Caki2 (cell line): ENCODE data around the gene CMA1. TPM values are rescaled to one million over a fixed set of nuclear protein-coding genes. Genes with fewer than 3 reads are reported as not detected.
"Not testable (repeated sequence)": the region's sequence is repeated elsewhere in the genome, so short reads cannot be mapped to it uniquely, and the experiment has no call there.

ENCODE experiments used
- DNase-seq: peaks from one replicate; pipeline ENCODE4 v3.0.0-alpha.2; 2015; ENCODE audit warnings: low read depth
- in situ Hi-C: cut with HindIII; loops from 2 replicates; pipeline ENCODE4 v1.10.0; 2016; ENCODE audit warnings: low sequenced_read_pairs, low pct_unique_long_range_greater_than_20kb, mixed read lengths
- total RNA-seq: library from RNA; depleted of rRNA; stranded (reverse); fragments of >200 nt; shearing (Covaris generic); gene quantifications from 2 replicates; pipeline ENCODE4 v1.2.3, GENCODE V29; 2014; ENCODE audit warnings: low replicate concordance; rRNA removed

The CMA1 gene
- total RNA-seq, result not detected in 2 replicates

DNA sequence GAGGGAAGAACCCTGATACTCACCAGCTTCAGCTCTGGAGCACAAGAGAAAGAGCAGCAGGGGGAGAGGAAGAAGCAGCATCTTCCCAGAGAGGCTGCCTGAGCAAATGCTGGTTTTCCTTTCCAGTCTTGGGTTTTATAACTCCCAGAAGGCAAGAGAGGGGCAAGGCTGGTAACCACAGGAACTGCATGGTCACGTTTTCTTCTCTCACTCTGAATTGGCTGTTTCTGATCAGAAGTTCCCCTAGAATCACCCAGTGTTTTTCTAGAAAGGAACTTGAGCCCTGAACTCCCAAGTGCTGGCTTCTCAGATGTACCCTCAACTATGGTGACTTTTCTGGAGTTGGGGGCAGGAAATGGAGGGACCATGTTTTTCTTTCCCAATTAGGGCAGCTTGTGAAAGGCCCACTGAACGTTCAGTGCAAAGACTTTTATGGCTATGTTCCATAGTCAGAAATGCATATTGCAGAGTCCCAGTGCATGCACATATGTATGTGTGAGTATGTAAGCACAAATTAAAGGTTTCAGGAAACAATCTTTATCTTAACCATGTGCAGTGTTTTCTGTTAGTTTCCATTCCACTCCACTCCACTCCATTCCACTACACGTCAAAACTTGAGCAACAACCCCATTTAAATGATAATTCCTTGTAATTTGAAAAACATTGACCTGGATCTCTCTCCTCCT is at the start of gene CMA1:
CMA1 (minus strand) TSS at position 111 of the 686 bp plus-strand sequence; CDS start at position 81, 30 bp downstream.
- DNase-seq, result no peak
- in situ Hi-C loops, result no loop called here

- DNase-seq, result peak; percentile 27
- in situ Hi-C loops, result no loop called here
Measured at GRCh38 chr14:24556756-24557155, 48.7 kb upstream of the CMA1 start.

DNA sequence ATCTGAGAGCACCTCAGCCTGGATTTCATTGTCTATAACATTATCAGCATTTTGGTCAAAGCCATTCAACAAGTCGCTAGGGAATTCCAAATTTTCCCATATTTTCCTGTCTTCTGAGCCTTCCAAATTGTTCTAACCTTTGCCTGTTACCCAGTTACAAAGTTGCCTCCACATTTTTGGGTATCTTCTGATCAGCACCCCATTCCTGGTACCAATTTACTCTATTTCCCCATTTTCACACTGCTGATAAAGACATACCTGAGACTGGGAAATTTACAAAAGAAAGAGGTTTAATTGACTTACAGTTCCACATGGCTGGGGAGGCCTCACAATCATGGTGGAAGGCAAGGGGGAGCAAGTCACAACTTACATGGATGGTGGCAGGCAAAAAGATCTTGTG is 41.0 kb upstream of the CMA1 start:
- DNase-seq, in situ Hi-C loops: not testable (repeated sequence)

GRCh38 chr14:24542346-24542936 is 34.4 kb upstream of the CMA1 start:
- in situ Hi-C loops, result no loop called here
- DNase-seq, result no peak

- DNase-seq, result no peak
- in situ Hi-C loops, result no loop called here
Measured at GRCh38 chr14:24535737-24536136, 27.7 kb upstream of the CMA1 start.

GRCh38 chr14:24534286-24534685 is 26.2 kb upstream of the CMA1 start:
- in situ Hi-C loops, result no loop called here
- DNase-seq, result no peak

DNA sequence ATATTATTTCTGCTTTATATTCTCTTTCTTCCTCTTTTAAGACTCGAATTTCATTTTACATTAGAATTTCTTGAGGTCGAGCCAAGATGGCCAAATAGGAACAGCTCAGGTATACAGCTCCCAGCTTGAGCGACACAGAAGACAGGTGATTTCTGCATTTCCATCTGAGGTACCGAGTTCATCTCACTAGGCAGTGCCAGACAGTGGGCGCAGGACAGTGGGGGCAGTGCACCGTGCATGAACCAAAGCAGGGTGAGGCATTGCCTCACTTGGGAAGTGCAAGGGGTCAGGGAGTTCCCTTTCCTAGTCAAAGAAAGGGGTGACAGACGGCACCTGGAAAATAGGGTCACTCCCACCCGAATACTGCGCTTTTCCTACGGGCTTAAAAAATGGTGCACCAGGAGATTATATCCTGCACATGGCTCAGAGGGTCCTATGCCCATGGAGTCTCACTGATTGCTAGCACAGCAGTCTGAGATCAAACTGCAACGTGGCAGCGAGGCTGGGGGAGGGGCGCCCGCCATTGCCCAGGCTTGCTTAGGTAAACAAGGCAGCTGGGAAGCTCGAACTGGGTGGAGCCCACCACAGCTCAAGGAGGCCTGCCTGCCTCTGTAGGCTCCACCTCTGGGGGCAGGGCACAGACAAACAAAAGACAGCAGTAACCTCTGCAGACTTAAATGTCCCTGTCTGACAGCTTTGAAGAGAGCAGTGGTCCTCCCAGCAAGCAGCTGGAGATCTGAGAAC is 18.0 kb upstream of the CMA1 start:
- in situ Hi-C loops, DNase-seq: not testable (repeated sequence)

DNA sequence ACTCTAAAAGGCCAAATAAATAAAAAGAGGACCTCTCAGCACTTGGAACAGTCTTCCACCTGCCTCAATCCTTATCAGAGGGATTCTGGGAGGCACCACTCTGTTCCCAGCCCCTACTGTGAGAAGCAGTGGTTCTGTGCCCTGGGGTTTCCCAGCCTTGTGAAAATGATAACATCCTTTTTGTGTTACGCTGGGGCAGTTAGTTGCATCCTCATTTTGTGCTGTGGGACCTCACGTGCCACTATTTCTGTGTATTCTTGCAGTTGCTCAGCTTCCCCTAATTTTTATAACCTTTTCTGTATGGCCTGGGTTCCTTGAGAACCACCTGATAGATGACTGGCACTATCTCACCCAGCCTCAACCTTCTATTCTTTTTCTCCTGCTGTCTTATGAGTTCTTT is 10.8 kb upstream of the CMA1 start:
- in situ Hi-C loops, result no loop called here
- DNase-seq, result no peak

DNA sequence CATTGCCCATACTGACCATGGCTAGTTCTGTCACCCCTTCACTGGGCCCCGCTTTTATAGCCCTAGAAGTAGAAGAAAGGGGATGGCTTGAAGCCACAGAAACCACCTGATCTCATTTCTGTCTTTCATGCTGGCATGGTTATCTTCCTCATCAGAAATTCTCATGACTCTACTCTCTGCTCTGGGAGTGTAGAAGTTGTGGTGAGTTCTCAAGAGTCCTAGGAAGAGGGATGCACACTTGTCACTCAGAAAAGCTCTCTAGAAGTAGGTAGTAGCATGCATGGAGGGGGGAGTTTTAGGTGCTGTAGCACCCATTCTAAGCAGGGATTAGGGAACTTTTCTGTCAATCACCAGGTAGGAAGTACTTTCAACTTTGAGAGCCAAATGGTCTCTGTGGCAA is 6.1 kb upstream of the CMA1 start:
- DNase-seq, result no peak
- in situ Hi-C loops, result no loop called here

- peak; percentile 2 for DNase-seq
- in situ Hi-C loops, result no loop called here
Measured at GRCh38 chr14:24513009-24513408, 4.9 kb upstream of the CMA1 start.

DNA sequence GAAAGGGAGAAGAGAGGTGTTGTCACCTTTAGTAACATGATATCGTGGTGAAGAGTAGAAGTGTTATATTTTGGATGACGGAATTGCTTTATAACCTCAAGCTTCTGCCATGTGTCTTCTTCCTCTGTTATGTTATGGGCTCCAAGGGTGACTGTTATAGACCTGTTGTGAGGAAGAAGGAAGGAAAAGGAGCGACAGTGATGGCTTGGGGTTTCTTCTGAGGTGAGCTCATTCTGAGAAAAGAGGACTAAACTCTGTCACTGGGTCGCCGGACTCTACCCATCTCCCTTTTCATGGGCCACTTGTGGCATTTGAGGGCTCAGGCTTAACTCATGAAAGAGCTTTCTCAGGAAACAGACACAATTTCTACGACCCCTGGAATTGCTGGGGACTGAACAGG is 1.6 kb downstream of the CMA1 start:
- in situ Hi-C loops, result no loop called here
- no peak for DNase-seq

- in situ Hi-C loops, result no loop called here
- no peak for DNase-seq
Measured at GRCh38 chr14:24504425-24504950, 3.6 kb downstream of the CMA1 start.

DNA sequence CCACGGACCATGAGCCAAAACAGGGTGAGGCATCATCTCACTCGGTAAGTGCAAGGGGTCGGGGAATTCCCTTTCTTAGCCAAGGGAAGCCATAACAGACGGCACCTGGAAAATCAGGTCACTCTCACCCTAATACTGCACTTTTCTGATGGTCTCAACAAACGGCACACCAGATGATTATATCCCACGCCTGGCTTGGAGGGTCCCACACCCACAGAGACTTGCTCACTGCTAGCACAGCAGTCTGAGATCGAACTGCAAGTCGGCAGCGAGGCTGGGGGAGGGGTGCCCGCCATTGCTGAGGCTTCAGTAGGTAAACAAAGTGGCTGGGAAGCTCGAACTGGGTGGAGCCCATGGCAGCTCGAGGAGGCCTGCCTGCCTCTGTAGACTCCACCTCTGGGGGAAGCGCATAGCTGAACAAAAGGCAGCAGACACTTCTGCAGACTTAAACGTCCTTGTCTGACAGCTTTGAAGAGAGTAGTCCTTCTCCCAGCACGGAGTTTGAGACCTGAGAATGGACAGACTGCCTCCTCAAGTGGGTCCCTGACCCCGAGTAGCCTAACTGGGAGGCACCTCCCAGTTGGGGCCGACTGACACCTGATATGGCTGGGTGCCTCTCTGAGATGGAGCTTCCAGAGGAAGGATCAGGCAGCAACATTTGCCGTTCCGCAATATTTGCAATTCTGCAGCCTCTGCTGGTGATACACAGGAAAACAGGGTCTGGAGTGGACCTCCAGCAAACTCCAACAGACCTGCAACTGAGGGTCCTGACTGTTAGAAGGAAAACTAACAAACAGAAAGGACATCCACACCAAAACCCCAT is 16.3 kb downstream of the CMA1 start:
- DNase-seq, in situ Hi-C loops: not testable (repeated sequence)

- DNase-seq, result no peak
- in situ Hi-C loops, result no loop called here
Measured at GRCh38 chr14:24483604-24484252, 24.3 kb downstream of the CMA1 start.

- in situ Hi-C loops, DNase-seq: not testable (repeated sequence)
Measured at GRCh38 chr14:24482699-24483303, 25.3 kb downstream of the CMA1 start.

DNA sequence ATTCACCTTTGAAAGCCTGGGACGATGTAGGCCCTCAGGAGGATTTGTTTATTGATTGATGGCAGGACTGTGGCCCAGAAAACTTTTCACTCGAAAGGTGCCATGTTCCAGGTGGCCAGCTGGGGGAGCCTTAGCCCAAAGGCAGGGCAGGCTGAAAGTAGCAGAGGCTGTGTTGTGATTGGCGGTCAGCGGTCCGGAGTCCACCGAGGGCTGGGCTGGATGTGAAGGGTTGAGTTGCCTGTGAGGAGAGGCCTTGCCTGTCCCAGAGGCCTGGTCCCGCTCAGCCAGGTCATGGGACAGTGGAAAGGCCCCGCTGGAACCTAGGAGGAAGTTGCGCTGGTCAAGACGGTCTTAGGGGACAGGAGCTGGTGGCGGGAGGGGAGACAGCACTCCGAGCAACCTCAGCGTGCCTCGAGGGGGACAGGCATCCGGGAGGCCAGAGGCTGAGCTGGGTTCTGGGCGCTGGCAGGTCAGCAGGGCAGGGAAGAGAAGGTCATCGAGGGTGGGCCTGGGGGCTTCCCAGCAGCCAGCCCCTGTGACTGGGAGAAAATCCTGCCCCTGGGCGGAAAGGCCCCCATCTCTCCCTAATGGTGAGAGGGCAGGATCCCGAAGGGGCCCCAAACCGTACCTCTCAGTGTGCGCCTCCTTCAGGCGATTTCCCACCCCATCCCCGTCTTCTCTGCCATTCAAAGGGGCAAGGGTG is 26.3 kb downstream of the CMA1 start:
- in situ Hi-C loops, result no loop called here

GRCh38 chr14:24479999-24480398 is 28.1 kb downstream of the CMA1 start:
- in situ Hi-C loops, DNase-seq: not testable (repeated sequence)

More for the DNA sequence above, 26.3 kb downstream of the CMA1 start:
- peak; percentile 3 for DNase-seq
